HL-60 (cell line): ENCODE data around the gene RBM4.
A peak's percentile ranks its signal among the peaks of the same experiment; 100 is the strongest.

Source experiments
- DNase-seq, 2 experiments: peaks; one replicate each; pipeline ENCODE4 v3.0.0-alpha.2; 2010 to 2020; ENCODE audit warnings: low read depth in 1 of 2, low spot score in 1 of 2
- H3K27ac ChIP-seq: fragments of 250-450 bp; sonication (Bioruptor Pico); replicated peaks from 2 replicates; pipeline ENCODE4 v1.5.1; 2020; ENCODE audit warnings: mild to moderate bottlenecking, moderate library complexity
- H3K27me3 ChIP-seq: fragments of 250-450 bp; sonication (Bioruptor Pico); 2 replicates; pipeline ENCODE4 v1.5.1; 2021; ENCODE audit warnings: mild to moderate bottlenecking, moderate library complexity; ENCODE audit not compliant: insufficient read depth, poor library complexity, severe bottlenecking
- H3K4me3 ChIP-seq: replicated peaks from 2 replicates; pipeline ENCODE4 v1.5.1; 2011; ENCODE audit warnings: mild to moderate bottlenecking, control low read depth, low read length; ENCODE audit not compliant: insufficient read depth
- GABPA ChIP-seq: IDR thresholded peaks from 2 replicates; pipeline ENCODE4 v1.6.1; 2012; ENCODE audit warnings: low read depth
- POLR2AphosphoS5 ChIP-seq: IDR thresholded peaks from 2 replicates; pipeline ENCODE4 v1.6.1; 2012; ENCODE audit warnings: low read depth
- REST ChIP-seq: IDR thresholded peaks from 2 replicates; pipeline ENCODE4 v1.6.1; 2012; ENCODE audit warnings: low read depth; ENCODE audit not compliant: insufficient replicate concordance
- SPI1 ChIP-seq: IDR thresholded peaks from 2 replicates; pipeline ENCODE4 v1.6.1; 2012; ENCODE audit warnings: low read depth, mild to moderate bottlenecking, borderline replicate concordance
- TF ChIP-seq, protein P1 (sequence below): IDR thresholded peaks from one replicate; pipeline ENCODE4 v1.5.1; 2011; ENCODE audit warnings: low read length, control low read depth, inconsistent platforms; ENCODE audit not compliant: insufficient read depth

The RBM4 gene

GRCh38 chr11:66593650-66594049 lies 44.9 kb upstream of the RBM4 start:
- no peak for DNase-seq
- peak overlapping the region; percentile 56 for H3K4me3 ChIP-seq
- no peaks in the 10 kb centered on the region for H3K27me3 ChIP-seq
- TF ChIP-seq SPI1 (no peak), REST (no peak), GABPA (no peak), POLR2AphosphoS5 (no peak)
- TF ChIP-seq, protein P1, sequence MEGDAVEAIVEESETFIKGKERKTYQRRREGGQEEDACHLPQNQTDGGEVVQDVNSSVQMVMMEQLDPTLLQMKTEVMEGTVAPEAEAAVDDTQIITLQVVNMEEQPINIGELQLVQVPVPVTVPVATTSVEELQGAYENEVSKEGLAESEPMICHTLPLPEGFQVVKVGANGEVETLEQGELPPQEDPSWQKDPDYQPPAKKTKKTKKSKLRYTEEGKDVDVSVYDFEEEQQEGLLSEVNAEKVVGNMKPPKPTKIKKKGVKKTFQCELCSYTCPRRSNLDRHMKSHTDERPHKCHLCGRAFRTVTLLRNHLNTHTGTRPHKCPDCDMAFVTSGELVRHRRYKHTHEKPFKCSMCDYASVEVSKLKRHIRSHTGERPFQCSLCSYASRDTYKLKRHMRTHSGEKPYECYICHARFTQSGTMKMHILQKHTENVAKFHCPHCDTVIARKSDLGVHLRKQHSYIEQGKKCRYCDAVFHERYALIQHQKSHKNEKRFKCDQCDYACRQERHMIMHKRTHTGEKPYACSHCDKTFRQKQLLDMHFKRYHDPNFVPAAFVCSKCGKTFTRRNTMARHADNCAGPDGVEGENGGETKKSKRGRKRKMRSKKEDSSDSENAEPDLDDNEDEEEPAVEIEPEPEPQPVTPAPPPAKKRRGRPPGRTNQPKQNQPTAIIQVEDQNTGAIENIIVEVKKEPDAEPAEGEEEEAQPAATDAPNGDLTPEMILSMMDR, result no peak
- peak overlapping the region; percentile 75 for H3K27ac ChIP-seq

DNA sequence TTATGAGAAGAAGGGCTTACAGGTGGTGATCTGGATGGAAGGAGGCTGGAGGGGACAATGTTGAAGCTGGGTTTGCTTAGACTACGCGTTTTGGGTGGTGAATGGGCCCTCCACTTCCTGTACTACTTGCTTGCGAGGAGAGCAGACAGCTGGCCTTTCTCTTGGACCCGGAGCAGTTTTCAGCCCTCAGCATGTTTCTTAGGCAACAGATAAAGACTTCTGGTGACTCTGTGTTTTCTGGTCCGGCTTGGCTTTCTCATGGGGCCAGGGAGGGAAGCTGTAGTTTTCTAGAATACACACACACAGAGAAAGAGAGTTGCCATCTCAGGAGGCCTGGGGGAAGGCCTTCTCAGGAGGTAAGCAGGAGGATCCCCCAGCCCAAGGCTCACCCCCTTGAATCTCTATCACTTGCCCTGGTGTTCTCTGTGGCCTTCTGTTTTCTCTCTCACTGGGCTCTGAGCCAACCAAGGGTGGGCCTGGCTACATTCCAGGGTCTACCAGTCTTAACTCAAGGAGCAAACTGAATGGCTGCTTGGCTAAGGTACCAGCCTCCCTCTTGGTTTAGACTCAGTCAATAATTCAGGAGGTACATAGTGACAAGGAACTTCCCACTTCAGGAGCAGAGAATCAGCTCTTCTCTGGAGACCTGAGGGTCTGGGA lies 43.1 kb upstream of the RBM4 start:
- peak in 1 of 2 experiments; percentile 91 for DNase-seq
- H3K4me3 ChIP-seq, result no peak overlapping the region
- peak overlapping the region; percentile 75 for H3K27ac ChIP-seq

GRCh38 chr11:66598993-66599392 lies 39.5 kb upstream of the RBM4 start:
- DNase-seq, result no peak
- no peak overlapping the region for H3K27ac ChIP-seq
- H3K27me3 ChIP-seq, result no peaks in the 10 kb centered on the region
- H3K4me3 ChIP-seq, result no peak overlapping the region
- TF ChIP-seq POLR2AphosphoS5 (no peak), SPI1 (no peak), GABPA (no peak), REST (no peak)
- TF ChIP-seq, protein P1, result no peak

More for the DNA sequence above, 43.1 kb upstream of the RBM4 start:
- TF ChIP-seq, protein P1, result no peak
- no peak for TF ChIP-seq REST
- no peak; the same call in 1 of the 2 replicates for TF ChIP-seq GABPA
- 0 out of 2 replicates have a peak, but pooled peaks have one; percentile 32 for TF ChIP-seq POLR2AphosphoS5
- TF ChIP-seq SPI1, result peak; percentile 44; the same call in 1 of the 2 replicates
- no peaks in the 10 kb centered on the region for H3K27me3 ChIP-seq
